HG03066 (cell line): ENCODE measurements around the gene ATOSB.

Source experiments
- ATAC-seq: cut with Tn5 transposase; IDR thresholded peaks from one replicate; pipeline ENCODE4 v1.9.1; 2021; ENCODE audit warnings: low read depth; ENCODE audit not compliant: unreplicated experiment

ATOSB gene

GRCh38 chr9:35059438-35059837 lies 56.2 kb downstream of the ATOSB start:
- ATAC-seq: no peak

GRCh38 chr9:35057271-35057620 lies 58.4 kb downstream of the ATOSB start:
- no peak for ATAC-seq

GRCh38 chr9:35056571-35057270 lies 58.9 kb downstream of the ATOSB start:
- ATAC-seq: no peak

GRCh38 chr9:35054871-35055644 lies 60.6 kb downstream of the ATOSB start:
- ATAC-seq: no peak

- no peak for ATAC-seq
Measured at GRCh38 chr9:35054185-35054835, 61.4 kb downstream of the ATOSB start.
